ENCODE data around the gene CD68.

DNA sequence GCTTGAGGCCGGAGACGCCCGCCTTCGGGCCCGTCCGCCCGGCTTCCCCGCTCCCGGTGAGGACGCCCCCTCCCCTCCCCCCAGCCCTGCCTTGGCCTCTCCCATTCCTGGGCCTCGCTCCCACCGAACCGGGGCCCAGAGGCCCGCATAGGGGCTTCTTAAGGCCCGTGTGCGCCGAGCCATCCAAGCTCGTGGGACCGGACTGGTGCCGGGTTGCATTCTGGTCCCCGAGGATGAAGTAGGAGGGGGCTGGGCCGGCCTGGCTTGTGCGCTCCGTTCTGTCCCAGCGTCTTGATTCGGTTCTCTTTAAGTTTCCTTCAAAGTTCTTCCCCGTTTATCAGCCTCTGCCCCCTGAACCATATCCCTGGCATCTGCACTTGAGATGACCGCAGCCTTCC, 17.2 kb upstream of the CD68 start:
- TF ChIP-seq, protein P1, sequence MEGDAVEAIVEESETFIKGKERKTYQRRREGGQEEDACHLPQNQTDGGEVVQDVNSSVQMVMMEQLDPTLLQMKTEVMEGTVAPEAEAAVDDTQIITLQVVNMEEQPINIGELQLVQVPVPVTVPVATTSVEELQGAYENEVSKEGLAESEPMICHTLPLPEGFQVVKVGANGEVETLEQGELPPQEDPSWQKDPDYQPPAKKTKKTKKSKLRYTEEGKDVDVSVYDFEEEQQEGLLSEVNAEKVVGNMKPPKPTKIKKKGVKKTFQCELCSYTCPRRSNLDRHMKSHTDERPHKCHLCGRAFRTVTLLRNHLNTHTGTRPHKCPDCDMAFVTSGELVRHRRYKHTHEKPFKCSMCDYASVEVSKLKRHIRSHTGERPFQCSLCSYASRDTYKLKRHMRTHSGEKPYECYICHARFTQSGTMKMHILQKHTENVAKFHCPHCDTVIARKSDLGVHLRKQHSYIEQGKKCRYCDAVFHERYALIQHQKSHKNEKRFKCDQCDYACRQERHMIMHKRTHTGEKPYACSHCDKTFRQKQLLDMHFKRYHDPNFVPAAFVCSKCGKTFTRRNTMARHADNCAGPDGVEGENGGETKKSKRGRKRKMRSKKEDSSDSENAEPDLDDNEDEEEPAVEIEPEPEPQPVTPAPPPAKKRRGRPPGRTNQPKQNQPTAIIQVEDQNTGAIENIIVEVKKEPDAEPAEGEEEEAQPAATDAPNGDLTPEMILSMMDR (IDR thresholded peaks at IDR 0.05): no peak
- TF ChIP-seq POLR2A (IDR thresholded peaks at IDR 0.05): no peak
